GM19438 (cell line): ENCODE results near the gene ANXA10.
"Not testable (repeated sequence)": the region's sequence is repeated elsewhere in the genome, so short reads cannot be mapped to it uniquely, and the experiment has no call there.

ENCODE experiments used
- ATAC-seq: cut with Tn5 transposase; IDR thresholded peaks from one replicate; pipeline ENCODE4 v1.9.1; 2021; ENCODE audit warnings: low read depth; ENCODE audit not compliant: unreplicated experiment

The ANXA10 gene

DNA sequence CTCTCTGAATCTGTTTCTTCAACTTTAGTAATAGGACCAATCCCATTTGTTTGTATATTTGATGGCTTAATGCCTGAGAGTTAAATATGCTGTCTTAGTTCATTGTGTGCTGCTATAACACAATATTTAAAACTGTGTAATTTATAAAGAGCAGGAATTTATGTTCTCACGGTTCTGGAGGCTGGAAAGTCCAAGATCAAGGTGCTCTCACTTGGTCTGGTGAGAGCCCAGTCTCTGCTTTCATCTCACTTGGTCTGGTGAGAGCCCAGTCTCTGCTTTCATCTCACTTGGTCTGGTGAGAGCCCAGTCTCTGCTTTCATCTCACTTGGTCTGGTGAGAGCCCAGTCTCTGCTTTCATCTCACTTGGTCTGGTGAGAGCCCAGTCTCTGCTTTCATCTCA lies 20.7 kb downstream of the ANXA10 start:
- ATAC-seq: not testable (repeated sequence)

DNA sequence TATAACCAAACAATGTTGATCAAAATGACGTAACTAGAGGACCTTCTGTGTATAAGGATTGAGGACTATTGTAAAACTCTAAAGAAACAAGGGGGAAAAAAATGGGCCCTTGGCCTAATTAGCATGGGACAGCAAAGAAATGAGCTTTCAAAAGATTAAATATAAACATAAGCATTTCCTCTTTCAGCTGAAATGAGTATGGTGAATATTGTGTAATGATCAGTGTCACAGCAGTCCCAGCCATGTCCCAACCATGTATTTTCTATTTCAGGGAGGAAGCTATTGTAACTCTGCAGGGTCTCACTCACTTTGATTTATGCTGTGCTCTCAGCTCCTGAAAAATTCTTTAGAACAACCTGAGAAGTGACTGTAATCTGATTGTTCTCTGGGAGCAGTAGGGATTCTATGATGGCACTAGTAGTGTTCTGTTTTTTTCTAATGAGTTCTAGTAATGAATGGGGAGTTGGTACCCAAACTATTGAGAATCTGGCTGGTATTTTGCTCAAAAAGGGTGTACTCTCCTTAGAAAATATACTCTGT lies 25.8 kb downstream of the ANXA10 start:
- no peak for ATAC-seq

DNA sequence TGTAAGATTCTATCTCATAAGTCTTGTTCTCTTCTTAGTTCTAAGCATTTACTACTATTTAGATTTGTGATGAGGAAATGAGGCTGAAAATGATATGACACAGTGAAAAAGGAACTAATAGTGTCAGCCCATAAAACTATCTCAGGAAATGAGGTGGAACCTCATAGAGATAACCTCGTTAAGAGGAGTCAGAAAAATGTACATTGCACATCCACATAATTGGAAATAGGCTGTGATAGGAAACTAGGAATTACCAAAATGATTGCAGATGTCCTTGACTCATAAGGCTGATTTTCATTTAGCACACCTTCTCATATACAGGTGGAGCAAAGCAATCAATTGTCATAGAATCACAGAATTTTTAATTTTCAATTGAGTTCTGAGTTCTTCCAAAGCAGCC lies 26.8 kb downstream of the ANXA10 start:
- ATAC-seq: no peak

DNA sequence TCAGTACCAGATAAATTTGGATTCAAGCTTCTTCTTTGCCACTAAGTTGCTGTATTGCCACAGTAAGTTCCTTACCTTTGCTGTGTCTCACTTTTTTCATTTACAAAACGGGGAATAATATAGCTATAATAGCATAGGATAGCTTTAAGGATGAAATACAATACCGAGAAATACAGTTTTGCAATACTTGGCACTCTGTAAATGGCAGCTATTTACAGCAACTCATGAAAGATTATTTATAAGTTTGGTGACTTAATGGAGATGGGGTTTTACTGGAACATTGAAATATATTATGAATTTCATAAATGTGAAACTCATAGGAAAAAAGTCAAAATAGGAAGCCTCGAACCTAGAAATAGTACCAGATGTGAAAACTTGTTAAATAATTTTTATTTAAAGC lies 27.6 kb downstream of the ANXA10 start:
- no peak for ATAC-seq

DNA sequence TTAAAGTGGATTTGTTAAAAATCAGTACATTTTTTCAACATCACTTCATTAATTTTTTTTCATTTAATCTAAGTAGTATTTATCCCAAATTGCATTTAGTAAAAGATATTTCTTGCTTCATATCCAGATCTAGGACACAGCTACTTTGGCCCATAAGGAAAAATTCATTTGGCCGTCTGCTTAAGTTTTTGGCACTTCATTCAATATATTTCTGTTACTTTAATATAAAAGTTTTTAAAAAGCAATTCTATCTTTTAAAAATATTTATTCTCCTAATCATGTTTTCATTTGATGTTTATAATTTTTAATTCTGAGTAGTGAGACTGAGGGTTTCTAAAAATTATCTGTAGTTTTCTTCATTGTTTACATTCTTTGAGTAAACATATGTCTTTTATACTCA lies 28.5 kb downstream of the ANXA10 start:
- ATAC-seq: no peak

DNA sequence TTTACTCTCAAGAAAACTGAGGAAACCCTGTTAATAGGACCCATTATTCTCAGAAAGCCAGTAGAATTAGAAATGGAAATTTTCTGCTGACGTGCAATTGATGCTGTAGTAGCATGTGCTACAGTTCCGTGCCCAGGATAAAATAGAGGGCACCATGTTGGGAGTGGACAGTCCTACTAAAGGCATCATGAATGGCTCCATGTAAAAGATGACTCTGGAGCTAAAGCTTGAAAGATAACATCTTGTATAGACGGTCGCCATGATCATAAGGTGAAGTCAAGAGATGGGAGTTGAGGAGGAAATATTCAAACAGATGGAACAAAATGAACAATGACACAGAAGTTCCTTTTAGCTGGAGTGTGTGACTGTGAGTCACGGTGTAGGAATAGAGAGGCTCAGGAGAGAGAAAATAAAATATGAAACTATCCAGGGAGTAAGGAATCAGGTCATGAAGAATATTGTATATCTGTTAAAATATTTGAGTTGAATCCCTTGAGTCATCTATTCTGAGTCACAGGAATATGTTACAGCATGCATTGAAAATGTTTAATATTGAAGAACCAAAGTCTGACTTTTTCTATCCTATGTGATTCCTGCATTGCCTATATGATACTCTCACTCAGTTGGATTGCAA lies 31.8 kb downstream of the ANXA10 start:
- no peak for ATAC-seq

DNA sequence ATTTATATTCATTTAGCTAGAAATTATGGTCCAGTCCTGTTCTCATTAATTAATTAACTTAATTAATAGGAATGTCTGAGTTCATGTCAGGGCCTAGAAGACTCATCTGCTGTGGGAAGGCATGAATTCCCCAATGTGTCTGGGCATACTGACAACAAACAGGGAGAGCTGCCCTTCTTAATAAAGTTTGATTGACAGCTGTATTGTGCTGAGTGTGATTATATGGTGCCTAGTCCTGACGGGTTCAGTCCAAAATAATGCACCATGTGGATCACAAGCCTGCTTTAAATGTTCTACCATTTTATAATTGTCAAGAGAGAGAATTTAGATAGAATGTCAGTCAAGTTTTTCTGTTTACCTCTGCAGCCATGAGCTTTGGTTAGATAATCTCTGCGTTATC lies 34.6 kb downstream of the ANXA10 start:
- no peak for ATAC-seq

DNA sequence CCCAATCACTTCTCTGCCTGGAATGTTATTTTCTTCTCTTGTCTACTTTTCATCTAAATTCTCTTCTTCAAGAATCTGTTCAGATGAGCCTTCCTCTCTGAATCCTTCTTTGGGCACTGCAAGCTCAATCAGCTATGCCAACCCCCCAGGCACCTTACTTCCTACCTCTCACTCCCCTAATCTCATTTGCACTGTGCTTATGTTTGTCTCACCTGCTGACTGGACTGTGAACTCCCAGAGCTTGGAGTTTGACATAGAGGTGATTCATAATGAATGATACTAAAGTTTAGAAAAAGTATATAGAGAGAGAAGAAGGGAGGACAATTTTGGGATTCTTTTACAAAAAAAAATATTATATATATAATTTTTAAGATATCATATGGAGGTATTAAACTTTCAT lies 36.3 kb downstream of the ANXA10 start:
- ATAC-seq: no peak

DNA sequence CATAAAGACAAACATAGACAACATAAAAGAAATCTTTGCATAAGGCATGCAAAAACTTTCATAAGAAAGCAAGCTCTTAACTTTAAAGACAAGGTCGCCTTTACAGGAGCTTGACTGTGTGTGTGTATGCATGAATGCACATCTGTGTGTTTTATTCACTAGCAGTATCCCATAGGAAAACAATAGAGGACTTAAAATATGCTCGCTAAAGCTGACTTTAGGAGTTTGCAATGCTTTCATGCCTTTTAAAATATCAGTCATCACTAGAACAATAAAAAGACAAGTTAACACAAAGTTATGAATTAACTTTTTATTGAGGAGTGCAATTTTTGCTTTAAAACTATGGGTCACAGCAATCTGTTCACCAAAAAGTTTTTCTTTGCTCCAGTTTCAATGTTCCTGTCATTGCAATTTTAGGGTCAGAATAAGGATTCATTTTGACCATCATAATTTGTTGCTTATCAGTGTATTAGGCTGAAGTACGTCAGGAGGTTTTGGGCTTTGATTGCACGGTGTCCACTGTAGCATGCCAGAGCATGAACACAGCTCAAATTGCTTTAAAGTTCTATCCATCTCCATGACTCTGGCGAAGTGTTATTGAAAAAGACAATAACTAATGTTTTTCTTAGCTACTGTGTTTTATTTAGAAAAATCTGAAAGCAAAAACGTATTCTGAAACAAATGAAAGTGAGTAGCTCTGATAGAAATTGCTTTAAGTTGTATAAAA lies 36.9 kb downstream of the ANXA10 start:
- ATAC-seq: no peak

DNA sequence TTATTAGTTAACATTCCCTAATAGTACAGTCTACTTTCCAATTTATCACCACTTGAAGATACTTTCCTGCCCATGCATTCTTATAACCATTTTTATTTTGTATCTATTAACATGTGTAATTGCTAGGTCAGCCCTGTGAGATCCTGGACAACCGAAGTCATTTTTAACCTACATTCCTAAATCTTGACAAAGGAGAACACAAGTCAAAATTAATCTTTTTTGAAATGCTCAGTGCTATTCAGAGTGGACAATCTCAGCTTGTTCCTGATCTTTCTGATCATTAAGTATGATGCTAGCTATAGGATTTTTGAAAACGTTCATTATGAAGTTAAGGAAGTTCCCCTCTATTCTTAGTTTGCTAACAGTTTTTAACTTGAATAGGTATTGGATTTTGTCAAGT lies 37.5 kb downstream of the ANXA10 start:
- no peak for ATAC-seq

DNA sequence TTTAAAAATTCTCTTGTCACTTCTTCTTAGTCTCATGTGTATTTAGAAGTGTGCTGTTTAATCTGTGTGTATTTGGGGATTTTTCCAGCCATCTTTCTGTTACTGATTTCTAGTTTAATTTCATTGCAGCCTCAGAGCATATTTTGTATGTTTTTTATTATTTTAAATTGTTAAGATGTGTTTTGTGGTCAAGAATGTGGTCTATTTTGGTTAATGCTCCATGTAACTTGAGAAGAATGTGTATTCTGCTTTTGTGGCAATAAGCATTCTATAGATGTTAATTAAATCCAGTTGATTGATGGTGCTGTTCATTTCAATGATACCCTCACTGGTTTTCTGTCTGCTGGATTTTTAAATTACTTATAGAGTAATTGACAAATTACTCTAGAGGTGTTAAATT lies 38.9 kb downstream of the ANXA10 start:
- no peak for ATAC-seq

DNA sequence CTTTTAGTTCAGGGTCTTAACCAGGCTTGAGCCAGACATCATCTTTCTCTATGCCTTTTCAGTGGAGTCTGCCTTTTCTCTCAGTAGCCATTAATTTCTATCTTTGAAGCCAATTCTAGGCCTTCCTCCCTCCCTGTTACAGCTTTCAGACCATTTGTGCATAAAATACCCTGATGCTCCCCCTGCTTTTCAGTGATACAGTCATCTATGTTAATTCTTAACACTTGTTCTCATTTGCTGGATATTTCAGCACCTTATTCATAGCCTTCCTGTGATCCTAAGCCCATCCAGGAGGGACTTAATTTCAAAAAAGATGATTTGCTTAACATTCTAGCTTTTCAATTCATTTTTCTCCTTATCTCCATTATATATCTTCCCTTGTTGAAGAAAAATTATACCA lies 42.3 kb downstream of the ANXA10 start:
- no peak for ATAC-seq

DNA sequence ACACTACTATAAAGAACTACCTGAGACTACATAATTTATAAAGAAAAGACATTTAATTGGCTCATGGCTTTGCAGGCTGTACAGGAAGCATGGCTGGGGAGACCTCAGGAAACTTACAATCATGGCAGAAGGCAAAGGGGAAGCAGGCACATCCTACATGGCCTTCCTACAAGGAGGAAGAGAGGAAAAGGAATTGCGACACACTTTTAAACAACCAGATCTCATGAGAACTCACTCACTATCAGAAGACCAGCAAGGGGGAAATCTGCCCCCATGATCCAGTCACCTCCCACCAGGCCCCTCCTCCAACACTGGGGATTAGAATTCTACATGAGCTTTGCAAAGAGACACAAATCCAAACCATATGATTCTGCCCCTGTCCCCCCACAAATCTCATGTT lies 43.5 kb downstream of the ANXA10 start:
- ATAC-seq: not testable (repeated sequence)

DNA sequence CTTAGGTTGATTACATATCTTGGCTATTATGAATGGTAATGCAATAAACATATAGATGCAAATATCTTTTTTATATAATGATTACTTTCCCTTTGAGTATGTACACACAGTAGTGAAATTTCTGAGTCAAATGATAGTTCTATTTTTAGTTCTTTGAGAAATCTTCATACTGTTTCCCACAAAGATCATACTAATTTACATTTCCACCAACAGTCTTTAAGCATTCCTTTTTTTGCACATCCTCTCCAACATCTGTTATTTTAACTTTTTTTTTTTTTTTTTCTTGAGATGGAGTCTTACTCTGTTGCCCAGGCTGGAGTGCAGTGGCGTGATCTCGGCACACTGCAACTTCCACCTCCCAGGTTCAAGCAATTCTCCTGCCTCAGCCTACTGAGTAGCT lies 45.4 kb downstream of the ANXA10 start:
- ATAC-seq: not testable (repeated sequence)

DNA sequence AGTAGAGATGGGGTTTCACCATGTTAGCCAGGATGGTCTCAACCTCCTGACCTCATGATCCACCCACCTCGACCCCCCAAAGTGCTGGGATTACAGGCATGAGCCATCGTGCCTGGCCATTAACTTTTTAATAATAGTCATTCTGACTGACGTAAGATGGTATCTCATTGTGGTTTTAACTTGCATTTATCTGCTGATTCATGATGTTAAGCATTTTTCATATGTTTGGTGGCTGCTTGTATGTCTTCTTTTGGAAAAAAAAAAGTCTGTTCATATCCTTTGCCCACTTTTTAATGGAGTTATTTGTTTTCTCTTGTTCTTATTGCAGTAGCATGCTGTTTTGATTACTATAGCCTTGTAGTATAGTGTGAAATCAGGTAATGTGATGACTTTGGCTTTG lies 45.8 kb downstream of the ANXA10 start:
- no peak for ATAC-seq

DNA sequence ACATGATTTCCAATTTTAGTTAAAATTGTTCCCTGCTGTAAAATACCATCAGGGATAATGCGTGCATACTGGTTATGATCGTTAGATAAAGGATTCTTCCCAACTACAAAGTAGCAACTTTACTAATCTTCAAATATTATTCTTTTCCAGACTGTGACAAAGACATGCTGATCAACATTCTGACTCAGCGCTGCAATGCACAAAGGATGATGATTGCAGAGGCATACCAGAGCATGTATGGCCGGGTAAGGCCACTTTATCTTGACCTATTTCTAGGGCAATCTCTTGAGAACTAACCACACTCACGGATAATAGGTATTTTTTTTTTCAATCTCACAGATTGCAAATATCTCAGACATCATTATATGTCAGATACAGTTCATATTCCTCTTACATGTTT lies 47.0 kb downstream of the ANXA10 start:
- ATAC-seq: no peak

DNA sequence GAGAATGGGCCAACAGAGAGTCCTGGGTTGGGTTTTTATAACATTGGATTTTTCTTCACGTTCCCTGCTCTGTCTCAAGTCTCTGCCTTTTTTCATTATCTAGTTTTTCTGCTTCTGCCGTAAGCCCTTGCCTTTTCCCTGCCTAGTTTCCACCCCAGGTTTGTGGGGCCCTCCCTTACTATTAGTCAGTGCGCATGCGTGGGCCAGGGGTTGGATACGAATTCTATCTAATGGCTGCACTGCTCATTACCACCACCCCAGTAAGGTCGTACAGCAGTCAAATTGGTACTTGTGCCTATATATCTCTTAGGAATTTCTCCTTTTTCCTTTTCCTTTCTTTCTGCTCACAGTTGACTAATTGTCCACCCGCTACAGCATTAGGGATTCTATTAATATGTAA lies 49.4 kb downstream of the ANXA10 start:
- ATAC-seq: no peak

DNA sequence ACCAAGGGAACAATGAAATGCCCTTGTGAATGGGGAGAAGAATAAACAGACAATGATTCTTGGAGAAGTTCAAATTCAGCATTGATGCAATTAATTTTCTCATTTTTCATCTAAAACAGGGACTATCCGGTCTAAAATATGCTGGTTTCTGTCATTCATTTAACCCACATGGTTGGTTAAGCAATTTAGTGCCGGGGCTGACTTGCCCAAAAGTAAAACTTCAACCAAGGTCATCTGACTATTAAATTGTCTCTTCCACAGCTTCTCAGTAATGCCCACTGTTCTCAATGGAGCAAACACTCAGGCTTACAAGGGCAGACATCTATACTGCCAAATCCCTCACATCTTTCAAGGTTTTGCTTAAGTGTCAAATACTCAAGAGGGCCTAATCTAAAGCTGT lies 51.3 kb downstream of the ANXA10 start:
- no peak for ATAC-seq

DNA sequence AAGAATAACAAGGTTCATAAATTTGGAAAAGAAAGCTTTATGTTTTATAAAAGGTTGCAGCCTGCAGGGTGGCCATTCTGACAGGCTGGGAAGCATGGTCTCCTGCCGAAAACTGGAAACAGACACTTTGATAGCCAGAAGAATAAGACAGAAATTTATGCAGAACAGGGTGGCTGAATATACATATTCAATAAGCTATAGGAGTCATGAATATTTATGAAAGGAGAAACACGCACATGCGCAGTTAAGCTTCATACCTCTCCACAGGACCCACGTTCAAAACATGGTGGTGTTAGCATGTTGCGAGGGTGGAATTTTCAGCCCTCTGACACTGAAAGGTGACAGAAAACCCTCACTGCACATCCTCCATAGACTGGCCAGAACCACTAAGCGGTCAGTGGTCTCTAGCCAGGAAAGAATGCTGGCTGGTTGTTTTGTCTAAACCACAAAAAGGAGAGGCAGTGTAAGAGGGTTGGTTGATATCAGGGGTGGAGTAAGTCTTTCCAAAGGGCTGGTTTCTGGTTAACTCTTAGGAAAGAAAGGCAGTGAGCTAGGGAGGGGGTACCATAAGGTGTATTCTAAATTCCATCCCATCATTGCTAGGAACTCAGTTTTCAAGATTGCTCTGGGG lies 58.2 kb downstream of the ANXA10 start:
- no peak for ATAC-seq

DNA sequence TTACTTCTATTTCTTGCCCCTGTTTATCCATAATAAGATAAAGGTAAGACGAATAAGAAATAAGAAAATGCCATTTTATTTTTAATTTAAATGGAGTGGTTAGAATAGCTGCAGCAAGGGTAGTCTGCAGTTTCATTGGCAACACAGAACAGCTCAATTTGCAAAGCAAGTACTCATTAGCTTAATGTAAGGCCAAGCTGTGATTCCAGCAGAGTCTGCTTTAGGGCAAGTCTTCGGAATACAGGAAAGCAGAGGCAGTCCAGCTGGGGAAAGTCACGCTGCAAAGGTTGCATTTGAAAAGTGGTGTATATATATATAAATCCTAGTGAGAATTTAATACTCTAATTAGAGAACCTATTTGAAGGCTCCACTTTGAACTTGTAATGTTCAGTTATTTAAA lies 59.0 kb downstream of the ANXA10 start:
- no peak for ATAC-seq

DNA sequence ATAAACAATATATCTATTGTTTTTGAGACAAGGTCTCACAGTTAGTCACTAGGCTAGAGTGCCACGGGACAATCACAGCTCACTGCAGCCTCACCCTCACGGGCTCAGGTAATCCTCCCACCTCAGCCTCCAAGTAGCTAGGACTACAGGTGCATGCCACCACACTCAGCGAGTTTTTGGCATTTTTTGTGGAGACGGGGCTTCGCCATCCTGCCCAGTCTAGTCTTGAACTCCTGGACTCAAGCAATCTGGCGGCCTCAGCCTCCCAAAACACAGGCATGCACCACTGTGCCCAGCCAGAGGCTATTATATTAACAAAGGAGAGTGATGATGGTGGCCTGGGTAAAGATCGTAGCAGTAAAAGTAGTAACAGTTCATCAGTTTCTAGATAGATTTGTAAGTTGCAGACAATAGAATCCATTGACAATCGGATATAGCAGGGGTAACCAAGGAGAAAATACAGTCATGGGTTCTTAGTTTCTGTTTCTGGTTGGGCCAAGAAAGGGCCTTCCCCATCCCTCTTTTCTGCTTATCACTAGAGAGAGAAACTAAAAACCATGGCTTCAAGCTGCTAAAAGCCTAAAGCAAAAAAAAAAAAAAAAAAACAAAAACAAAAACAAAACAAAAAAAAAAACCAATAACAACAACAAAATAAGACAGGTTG lies 60.6 kb downstream of the ANXA10 start:
- no peak for ATAC-seq
